GM19099 (cell line): Measurements from ENCODE around the gene LPIN1.

Experiments used
- POLR2A ChIP-seq: IDR thresholded peaks from 3 replicates; pipeline ENCODE4 v1.6.1; 2011; ENCODE audit warnings: low read depth; ENCODE audit not compliant: insufficient read length; ENCODE audit errors: extremely low read depth

The LPIN1 gene

GRCh38 chr2:11866358-11867335 is 120.2 kb downstream of the LPIN1 start:
- TF ChIP-seq POLR2A: no peak

DNA sequence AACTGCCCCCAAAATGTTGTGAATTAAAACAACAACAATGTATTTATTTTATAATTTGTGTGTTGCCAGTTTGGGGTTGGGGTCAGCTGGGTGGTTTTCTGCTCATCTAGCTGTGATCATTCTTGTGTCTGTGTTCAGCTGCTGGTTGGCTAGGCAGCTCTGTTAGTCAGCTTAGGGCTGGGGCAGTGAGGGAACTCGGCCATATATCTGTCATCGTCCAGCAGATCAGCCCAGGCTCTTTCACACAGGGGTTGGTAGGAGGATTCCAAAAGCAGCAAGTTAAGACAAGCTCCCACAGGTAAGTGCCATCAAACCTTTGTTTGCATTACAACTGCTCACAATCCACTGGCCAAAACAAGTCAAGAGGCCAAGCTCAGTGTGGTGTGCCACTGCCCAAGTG is 121.5 kb downstream of the LPIN1 start:
- TF ChIP-seq POLR2A: no peak

DNA sequence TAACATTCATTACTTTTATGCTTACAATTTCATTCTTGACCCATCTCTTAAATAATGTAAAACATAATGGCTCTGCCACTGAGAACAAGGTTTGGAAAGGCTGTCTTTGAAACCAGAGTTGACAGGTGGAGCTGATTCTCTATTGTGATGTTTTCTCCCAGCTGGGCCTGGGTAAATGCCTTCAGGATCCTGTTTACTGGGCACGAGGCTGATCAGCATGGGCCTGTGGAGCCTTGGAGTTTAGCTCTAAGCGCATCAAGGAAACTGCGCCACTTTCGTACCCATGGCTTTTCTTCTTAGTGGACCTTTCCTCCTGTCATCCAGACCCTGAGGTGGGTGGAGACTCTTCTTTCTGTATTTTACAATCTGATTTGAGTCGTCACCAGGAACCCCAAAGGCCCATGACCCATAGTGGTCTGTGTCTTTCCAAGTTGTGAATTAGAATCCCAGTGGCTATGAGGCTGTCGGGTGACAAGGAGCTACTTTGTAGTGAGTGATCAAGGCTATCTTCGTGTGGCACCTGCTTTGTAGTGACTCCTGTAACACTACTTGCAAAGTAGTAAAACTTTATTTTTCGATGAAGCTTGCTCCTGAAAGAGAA is 123.1 kb downstream of the LPIN1 start:
- no peak for TF ChIP-seq POLR2A

- no peak for TF ChIP-seq POLR2A
These were observed 123.6 kb downstream of the LPIN1 start for GRCh38 chr2:11870064-11870463.

DNA sequence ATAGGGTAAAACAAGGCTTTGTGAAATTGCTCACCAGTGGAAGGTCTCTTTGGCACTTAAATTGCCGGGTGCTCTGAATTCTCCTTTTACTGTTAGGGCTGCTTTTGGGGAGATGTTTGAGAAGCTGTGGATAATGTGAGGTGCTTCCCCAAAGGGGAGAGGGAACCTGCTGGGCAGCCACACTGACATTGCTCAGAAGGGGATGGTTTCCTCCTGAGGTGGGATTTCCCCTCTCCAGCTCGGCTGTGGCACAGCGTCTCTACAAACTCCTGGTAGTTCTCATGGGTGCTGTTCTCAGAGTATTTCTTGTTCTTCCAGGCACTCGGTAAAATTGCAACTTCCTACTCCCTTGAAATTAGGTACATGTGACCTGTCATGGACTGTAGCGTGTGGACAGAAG is 124.2 kb downstream of the LPIN1 start:
- no peak for TF ChIP-seq POLR2A

- no peak for TF ChIP-seq POLR2A
These were observed 125.0 kb downstream of the LPIN1 start for GRCh38 chr2:11871421-11871820.

- no peak for TF ChIP-seq POLR2A
These were observed 126.0 kb downstream of the LPIN1 start for GRCh38 chr2:11872247-11872947.

DNA sequence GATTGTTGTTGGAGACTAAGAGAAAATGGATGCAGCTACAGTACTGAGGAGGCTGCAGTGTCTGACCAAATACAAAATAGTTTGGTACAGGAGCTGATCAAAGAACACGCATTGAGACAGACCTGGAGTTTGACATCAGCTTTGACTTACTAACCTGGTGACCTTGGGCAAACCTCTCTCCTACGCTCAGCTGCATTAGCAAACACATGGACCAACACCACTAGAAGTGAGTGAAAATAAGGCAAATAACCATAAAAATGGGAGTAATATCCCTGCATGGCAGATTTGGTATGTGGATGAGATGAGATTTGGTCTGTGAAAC is 126.5 kb downstream of the LPIN1 start:
- no peak for TF ChIP-seq POLR2A

DNA sequence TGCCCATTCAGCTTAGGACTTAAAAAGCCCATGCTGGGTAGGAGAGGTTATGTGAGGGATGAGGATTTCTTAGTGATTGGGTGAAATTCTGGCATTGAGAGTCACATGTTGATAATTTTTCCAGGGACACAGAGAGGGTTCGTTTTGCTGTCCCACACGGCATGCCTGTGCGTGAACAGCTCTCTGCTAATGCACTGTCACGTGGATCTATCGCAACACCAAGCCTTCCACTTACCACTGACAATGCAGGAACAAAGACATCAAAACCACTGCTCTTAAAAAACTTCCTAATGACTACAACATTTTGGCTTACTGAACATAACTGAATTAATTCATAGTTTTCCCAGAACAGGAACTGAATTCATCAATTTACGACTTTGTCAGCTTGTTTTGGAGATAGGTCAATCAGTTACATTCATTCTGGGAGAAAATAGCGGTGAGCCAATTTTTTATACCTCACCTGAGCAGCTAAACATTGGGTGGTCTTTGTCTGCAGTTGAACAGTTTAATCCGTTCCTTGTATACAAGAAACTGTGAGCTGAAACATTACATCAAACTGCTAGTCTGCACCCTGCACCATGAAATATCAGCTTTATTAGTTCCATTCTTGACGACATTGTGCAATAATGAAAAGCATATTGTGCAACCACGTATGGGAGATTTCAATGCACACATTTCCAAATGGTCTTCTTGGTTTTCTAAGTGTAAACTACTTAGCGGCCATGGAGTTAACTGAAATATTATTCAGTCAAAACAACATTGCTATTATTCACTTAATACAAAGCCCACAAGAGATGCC is 127.1 kb downstream of the LPIN1 start:
- no peak for TF ChIP-seq POLR2A

DNA sequence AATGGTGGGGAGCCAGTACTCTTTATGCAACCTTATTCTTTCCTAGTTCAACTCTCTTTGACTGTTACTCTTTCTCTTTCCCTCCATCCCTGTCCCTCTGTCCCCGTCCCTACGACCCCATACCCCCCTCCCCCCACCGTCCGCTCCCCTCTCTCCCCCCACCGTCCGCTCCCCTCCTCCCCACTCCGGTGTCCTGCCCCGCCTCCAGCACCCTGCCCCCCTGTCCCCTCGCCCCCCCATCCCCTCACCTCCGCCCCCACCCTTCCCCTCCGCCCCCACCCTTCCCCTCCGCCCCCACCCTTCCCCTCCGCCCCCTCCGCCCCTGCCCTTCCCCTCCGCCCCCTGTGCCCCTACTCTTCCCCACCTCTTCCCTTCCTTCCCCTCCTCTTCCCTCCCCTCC is 128.4 kb downstream of the LPIN1 start:
- TF ChIP-seq POLR2A: no peak

GRCh38 chr2:11875481-11875880 is 129.0 kb downstream of the LPIN1 start:
- TF ChIP-seq POLR2A: no peak

DNA sequence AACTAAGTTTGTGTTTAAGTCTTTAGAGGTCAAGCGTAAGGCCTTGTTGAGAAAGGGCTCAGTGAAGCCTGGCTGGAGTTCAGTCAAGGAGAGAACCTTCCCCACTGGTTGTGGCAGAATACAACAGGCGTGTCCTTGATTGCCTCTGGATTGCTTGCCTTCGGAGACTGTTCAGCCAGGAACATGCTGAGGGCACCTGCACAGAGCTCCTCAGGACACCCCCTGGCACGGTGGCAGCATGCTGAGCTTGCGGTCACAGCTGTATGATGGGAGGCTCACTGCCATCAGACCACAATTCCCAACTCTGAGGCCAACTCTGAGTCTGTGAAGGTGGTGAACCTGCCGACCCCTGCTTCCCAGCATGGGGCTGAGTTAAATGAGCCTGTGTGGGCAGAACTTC is 130.0 kb downstream of the LPIN1 start:
- no peak for TF ChIP-seq POLR2A

DNA sequence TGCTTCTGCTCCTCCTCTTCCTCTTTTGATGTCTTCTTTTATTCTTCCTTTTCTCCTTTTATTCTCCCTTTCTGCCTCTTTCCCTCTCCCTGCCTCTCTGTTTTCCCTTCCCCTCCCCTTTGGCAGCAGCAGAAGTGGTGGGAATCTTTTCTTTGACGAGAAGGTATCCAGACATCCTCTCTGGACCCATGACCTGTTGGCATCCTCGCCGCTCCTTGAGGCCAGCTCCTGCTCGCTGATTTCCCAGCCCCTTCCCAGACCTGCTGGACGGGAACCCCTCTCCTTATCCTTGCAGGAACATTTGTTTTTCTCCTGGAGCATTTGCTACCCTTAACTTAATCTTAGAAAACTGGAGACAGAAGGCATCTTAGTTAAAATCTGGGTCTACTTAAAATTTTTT is 130.5 kb downstream of the LPIN1 start:
- no peak for TF ChIP-seq POLR2A
